Fibroblast of skin of scalp (primary cell): ENCODE measurements around the gene MYNN. TPM values are rescaled to one million over a fixed set of nuclear protein-coding genes. Genes with fewer than 3 reads are reported as not detected.
"Not testable (repeated sequence)": the region's sequence is repeated elsewhere in the genome, so short reads cannot be mapped to it uniquely, and the experiment has no call there.

Source experiments
- DNase-seq: peaks from one replicate; pipeline ENCODE4 v3.0.0-alpha.2; 2013
- polyA plus RNA-seq, 2 experiments: library from polyadenylated mRNA; unstranded; fragments of 120-200 nt; gene quantifications; one replicate each; pipeline ENCODE4 v1.2.1, GENCODE V29; 2013; ENCODE audit not compliant: insufficient read length in 2 of 2

MYNN gene
- polyA plus RNA-seq (2013, experiment 1 of 2; ENCODE audit: insufficient read length) = 15.9 TPM
- polyA plus RNA-seq (2013, experiment 2 of 2; ENCODE audit: insufficient read length) = 17.2 TPM

DNA sequence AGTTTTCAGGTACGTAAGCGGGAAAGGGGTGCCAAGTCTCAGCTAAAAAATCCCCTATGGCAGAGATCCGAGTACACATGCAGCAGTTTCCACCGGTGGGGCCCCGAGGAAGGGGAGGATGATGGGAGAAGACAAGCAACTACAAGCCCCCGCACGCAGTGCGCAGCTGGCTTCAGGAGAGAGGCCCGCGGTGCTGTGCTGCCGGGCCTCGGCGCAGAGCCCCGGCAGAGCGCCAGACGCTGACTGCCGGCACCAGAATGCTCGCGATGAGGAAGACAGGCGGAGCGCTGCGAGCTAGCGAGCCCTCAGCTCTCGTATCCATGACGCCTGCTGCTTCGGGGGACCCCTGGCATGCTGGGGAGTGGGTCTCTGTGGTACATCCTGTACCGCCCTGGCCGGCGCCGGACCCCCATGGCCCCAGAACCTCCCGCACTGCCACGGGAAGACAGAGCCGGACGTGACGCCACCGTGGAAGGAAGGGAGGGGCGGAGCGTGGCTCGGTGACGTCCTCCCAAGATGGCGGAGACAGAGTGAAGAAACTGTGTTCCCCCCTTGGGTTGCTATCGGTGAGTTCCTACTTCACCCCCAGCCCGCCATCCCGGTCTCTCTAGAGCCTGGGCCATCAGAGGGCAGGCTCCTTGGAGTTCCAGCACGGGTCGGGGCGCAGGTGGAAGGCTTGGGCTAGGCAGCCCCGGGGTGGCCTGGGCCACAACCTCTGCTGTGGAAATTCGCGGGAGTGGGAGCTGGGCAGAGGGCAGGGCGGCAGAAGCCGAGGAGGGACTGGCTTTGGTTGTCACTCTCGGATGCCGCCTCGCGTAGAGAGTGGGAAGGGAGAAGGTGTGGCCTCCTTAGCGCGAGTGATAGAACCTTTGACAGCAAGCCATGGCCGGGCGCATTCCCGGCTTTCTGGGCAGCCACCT lies at the start of gene MYNN:
TSS of gene MYNN (plus strand) at position 500 of the 920 bp plus-strand sequence. CDS start 900 bp downstream, outside the sequence.
- peak; percentile 90 for DNase-seq

GRCh38 chr3:169731857-169732256 lies 41.3 kb upstream of the MYNN start:
- DNase-seq = not testable (repeated sequence)

- DNase-seq = no peak
Observed at GRCh38 chr3:169739067-169739466, 34.1 kb upstream of the MYNN start.

DNA sequence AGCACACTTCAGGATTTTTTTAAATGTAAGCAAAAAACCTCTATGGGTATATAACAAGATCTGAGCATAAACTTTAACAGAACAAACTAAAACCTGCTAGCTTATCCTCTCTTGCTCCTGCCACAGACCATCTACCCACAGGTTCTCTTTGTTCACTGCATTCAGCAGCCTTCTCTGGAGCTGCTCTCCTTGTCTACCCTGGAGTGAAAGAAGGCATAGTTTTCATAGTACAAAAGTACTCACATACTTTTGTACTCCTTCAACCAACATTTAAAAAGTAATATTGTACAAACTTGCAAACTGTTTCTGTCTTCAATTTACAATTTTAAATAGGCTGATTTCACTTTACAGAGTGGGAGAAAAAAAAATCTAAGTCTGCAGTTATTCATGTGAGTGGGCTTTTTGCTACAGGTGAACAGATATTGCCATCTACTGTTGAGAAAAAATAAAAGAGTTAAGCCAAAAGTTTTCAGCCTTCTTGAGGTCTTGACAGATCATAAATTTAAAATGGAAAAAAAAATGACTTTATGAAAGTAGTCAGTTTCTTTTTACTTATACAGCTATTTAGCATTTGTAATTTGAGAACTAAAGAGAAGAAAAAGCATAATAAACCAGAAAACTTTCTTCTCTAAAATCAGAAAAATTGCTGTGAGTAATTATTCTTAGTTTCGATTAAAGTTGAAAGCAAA lies 28.7 kb upstream of the MYNN start:
- DNase-seq = peak; percentile 15

DNA sequence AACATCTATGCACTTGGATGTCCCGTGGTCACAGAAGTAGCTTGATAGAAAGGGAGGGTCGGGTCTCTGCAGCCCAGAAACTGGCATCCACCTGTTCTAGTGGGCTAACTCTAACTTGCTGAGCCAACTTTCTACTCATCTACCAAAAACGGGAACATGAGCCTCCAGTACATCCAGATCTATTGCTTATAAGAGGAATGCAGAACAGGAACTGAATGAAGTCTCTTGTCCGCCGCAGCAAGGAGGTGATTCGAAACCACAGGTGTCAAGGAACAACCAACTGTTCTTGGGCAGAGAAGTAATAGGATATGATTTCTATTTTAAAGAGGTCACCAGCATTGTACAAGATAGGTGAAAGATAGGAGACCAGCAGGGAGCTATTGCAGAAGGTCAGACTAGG lies 26.3 kb upstream of the MYNN start:
- DNase-seq = no peak

DNA sequence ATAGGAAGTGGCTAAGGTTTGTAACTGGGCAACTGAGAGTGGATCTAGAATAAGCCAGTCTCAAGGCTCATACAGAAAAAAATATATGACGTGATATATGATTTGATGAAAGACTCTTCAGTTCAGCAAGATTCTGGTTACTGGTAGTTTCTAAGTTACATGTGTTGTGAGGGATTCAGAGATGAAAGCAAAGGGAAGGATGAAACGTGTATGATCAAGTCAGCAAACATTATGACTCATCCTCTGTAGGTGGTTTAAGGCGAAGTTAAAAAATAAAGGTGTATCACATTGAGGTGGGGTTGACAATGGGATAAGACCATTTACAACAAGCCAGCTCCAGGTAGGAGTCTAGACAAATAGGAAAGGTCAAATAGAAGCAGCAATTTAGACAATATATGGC lies 24.5 kb upstream of the MYNN start:
- no peak for DNase-seq

GRCh38 chr3:169750665-169751064 lies 22.5 kb upstream of the MYNN start:
- no peak for DNase-seq

GRCh38 chr3:169751875-169752274 lies 21.3 kb upstream of the MYNN start:
- no peak for DNase-seq

- no peak for DNase-seq
Observed at GRCh38 chr3:169754711-169755110, 18.5 kb upstream of the MYNN start.

DNA sequence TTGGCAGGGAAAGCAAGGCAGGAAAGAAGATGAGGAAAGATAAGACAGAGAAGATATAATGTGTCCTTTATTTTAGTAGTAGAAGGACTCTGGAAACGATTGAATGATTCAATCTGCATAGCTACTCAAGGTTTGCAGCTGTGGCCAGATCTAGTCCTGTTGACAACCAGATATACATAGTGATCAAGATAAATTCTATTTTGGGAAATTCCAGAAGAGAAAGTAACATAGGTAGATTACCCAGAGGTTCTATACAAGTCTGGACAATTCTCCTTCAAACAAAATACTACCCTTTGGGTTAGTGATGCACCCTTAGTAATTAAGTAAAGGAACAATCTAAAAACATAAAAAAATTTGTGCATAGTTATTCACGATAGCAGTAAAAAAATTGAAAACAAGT lies 17.7 kb upstream of the MYNN start:
- no peak for DNase-seq

DNA sequence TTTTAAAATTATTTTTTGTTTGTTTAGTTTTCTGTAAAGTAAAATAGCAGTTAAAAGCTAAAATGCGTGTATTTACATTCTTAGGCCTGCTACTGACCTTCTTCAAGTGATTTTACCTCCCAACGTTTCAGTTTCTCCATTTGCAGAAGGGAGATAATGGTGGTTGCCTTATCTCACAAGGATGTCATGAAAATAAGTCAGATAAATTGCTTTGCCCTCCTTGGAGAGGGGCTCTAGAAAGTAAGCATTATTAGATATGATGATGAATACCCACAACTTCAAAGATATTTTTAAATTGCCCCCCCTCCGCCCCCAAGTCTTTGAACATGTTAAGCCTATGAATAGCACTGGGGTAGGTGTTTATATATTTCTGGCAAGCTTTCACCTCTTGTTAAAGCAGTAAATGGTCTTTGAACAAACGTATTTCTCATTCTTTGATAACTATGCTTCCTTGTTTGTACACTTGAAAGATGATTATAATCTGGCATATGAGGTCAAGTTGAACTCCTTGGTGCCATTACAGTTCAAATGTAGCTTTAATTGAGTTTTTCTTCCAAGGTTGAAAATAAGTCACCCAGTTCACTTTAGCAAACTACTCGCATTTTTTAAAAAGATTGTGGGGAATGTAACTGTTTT lies 14.7 kb upstream of the MYNN start:
- DNase-seq = no peak

DNA sequence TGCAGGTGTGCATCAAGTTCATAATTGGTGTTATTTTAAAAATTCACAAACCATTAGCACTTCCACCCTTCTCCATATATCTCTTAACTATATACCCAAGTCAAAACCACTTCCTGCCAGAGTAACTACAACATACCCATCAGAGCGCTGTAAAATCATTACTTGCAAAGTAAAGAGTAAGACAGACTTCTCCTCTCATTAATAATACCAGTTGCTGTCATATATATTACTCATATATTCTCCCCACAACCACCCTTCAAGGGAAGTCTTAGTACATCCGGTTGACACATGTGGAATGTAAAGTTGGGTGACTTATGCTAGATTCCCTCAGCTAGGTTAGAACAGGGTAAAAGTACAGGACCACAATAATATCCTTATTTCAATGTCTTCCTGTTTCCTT lies 13.9 kb upstream of the MYNN start:
- peak; percentile 65 for DNase-seq

DNA sequence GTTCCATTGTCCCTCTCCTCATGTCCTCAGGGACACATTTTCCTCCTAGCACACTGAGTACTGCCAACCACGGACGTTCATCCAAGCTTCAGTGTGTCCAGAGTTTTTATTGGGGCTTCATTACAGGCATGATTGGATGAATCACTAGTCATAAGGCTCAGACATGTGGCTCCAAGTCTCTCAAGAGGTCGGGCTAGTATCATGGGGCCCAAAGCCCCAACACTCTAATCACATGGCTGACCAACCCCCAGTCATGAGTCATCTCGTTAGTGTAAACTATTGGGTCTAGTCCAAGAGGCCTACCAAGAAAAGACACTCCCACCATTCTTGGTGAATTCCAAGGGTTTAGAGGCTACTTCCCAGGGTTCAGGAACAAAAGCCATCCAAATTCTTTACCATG lies 12.7 kb upstream of the MYNN start:
- DNase-seq = peak; percentile 25

DNA sequence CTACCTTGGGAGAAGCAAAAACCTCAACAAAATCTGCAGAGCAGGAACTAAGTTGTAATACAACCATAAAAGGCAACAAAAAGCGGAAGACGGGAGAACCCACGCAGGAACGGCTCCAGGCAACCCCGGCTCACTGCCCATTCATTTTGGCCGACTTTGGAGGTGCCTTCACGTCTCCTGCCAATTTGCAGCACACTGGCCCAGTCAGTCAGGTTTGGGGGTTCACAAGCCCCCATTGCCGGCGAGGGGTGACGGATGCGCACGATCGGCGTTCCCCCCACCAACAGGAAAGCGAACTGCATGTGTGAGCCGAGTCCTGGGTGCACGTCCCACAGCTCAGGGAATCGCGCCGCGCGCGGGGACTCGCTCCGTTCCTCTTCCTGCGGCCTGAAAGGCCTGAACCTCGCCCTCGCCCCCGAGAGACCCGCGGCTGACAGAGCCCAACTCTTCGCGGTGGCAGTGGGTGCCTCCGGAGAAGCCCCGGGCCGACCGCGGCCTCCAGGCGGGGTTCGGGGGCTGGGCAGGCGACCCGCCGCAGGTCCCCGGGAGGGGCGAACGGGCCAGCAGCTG lies 8.8 kb upstream of the MYNN start:
- DNase-seq = peak; percentile 48

DNA sequence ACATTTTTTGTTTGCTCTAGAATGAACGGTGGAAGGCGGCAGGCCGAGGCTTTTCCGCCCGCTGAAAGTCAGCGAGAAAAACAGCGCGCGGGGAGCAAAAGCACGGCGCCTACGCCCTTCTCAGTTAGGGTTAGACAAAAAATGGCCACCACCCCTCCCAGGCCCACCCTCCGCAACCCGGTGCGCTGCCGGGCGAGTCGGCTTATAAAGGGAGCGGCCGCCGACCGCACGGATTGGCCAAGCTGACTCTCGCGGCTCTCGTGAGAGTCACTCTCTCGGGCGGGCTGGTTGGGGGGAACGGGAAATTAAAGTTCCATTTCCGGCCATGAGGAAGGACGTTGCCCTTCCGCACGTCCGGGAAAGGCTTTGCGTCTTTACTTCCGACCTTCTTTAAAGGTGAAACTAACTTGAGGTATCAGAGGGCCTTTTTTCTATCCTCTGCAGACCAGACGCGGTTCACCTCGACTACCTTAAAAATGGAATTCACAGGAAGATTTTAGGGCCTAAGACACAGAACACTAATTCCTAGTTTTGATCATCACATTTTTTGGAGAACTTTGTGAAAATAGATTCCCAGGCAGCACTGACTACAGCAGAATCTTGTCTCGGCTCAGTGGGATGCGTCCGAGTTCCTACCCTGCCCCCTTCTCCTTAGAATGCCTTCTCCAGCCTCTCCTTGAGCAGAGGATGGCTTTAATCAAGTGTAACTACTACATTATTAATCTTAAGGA lies 8.1 kb upstream of the MYNN start, which contains the start of gene TERC:
TSS of gene TERC (minus strand) at position 179 of the 731 bp plus-strand sequence.
- peak; percentile 93 for DNase-seq

DNA sequence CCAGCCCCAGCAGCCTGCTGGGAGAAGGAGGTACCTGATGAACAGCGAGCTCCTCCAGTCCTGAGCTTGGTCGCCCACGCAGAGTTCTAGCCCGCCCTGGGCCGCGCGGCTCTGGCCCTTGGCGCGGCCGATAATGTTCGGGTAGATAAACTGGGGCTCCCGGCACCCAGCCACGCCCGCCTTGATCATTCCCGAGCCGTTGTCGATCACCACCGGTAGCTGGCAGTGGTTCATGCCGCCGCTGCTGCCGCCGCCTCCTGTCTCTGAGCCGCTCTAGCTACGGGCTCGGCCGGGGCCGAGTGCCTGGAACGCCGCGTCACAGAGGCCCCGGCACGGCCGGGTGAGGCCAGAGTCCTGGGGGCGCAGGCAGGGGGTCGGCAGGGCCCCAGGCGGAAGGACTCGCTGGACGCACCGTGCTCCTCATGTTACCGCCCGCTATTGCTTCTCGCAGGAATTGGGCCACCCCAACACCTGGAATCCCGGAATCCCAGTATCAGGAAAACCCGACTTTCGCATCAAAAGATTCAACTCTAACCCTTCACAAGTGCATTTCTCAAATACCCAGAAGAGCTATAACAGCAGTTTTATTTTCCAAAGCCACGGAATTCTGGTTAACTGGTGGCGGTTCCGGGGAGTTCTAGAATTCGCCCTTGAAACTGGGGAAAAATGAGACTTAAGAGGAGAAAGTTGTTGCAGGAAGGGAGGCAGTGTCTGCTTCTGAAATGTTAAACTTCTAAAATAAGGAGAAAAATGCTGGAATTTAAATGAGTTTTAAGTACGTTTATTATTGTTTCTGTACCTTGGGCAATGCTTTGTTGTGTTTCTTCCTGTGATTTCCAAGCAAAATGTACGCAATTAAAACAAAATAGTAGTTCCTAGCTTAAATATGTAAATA lies 3.7 kb upstream of the MYNN start, which contains the start of gene ACTRT3:
TSS of gene ACTRT3 (minus strand) at position 275 of the 895 bp plus-strand sequence. CDS start at position 234, 41 bp downstream.
- peak; percentile 64 for DNase-seq

DNA sequence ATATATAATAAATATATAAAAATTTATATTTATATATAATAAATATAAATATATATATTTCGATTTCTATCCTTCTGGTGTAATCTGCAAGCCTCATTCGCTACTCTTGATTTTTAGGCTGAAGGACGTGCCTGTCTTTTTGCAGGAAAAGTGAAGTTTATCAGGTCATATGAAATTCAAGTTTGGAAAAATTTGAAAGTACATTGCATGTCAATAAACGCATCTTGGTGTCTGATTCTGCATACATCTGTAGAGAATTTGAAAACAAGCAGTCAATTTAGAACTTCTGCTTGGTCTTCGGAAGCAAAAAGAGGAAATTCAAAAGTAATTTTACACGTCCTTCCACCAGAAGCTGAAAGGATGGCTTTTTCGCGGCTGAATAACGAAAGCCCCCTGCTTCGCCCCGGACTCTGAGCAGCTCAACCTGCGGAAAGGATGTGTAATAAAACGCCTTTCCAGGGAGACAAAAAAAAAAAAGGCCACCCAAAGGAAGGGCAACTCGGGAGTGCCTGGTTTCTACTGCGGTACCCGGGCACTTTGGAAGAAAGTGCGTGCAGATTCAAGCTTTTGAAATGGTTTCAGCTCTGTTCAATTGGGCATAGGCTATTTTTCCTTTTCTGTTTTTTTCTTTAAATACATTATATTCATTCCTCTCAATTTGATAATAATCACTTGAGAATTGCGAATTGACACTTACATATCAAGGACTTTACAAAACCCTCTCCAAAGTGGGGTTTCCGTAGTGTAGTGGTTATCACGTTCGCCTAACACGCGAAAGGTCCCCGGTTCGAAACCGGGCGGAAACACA lies 1.5 kb upstream of the MYNN start:
- DNase-seq = peak; percentile 82

DNA sequence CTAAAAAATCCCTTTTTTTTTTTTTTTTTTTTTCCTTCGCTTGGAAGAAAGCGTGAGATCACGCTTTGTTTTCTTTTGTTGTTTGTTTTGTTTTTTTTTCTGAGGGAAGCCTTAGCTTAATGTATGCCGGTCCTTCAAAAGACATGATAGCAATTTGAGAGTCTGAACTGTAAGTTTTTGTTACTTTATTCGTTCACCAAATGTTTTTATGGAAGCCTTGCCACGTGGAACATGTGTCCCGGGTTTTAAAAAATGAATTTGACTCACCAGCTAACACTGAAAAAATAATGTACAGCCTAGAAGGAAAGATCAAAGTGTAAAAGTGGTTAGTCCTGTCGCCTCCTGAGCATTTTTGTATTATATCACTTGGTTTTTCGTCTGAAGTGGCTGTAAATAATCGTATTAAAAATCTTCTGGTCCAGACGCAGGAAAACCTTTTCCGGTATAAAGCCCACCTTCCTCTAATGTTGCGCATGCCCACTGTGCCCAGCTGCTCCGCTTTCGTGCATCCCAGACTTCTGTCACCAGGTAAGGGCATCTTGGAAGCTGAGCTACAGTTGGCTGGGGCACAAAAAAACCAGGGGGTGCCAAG lies 795 bp upstream of the MYNN start:
- peak; percentile 80 for DNase-seq

GRCh38 chr3:169774186-169774585 lies 990 bp downstream of the MYNN start:
- DNase-seq = no peak
